ENCODE measurements around the gene SRSF4. TPM values are rescaled to one million over a fixed set of nuclear protein-coding genes. Genes with fewer than 3 reads are reported as not detected.

The SRSF4 gene
- total and polyA plus RNA-seq, 9 of the 15 experiments (the other 6 are each of a cell fraction or from before 2014, with no cell fraction given), result 15.9 to 132 (median 82.0) TPM

DNA sequence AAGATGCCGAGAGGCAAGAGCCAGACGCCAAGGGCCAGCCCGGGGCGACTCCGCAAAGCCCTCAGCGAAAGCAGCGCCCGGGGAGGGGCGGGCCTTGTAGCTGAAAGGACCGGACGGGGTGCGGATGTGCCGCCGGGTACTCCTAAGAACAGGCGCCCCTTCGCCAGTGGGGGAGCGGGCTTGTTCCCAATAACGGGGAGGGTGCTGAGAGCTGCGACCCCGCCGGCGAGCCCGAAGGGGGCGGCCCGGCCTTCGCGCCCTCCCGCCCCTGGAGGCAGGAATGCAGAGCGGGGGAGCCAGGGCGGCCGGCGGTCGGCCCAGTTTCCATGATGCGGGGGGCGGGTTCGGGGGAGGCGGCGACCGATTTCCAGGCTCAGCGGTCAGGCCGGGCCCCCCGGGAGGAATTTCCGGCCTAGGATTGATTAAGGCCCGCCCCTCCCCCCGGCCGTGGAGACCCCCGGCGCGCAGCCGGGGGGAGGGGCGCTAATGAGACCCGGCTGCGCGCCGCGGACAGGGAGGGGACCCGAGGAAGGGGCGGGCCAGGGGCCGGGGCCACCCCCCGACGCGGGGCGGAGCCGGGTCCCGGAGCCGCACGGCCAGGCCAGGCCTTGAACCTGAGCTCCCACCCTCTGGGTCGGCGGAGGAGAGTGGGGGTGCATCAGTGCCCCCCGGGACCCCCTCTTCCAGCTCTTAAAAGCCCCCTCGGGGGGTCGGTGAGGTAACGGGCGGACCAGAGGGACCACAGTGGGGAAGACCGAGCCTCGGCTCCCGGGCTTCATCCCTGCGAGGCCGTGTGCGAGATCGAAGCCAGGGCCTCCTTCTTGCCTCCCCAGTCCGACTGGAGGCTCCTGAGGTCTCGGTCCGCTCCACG, 57.1 kb downstream of the SRSF4 start:
- Histone ChIP-seq H4K20me1 (replicated peaks; ENCODE audit: control insufficient read depth, insufficient read depth, low read length) (no peaks in the 10 kb centered on the region), H3K4me2 (ENCODE audit: insufficient read depth, low read length) (peak overlapping the region; percentile 71), H3K27me3 (ENCODE audit: control insufficient read depth in 2 of 2, insufficient read depth in 2 of 2, low read length in 2 of 2) (no peaks in the 10 kb centered on the region), H3K9me3 (replicated peaks; ENCODE audit: control insufficient read depth, insufficient read depth, low read depth, low read length) (no peaks in the 10 kb centered on the region), H3K79me2 (ENCODE audit: control insufficient read depth, insufficient read depth, low read length) (no peaks in the 10 kb centered on the region), H2AFZ (ENCODE audit: low read depth, low read length) (peak overlapping the region; percentile 96), H3K9ac (ENCODE audit: insufficient read depth in 1 of 2, low read depth in 2 of 2, low read length in 2 of 2) (peak overlapping the region; percentile 52 to 88; a peak in 3 of 4 replicates), H3K9me1 (ENCODE audit: control insufficient read depth, insufficient read depth, low read length) (no peaks in the 10 kb centered on the region), H3K27ac (ENCODE audit: extremely low read depth, low read depth, low read length) (peak overlapping the region; percentile 60; the same call in 1 of the 3 replicates), H3K4me1 (replicated peaks in 1 of 2; ENCODE audit: control insufficient read depth in 2 of 2, insufficient read depth in 2 of 2, low read length in 2 of 2) (peaks cover 6 to 41% of the 10 kb centered on the region in 2 experiments; a peak in 4 of 5 replicates), H3K36me3 (ENCODE audit: control insufficient read depth, insufficient read depth, low read length) (peaks cover 6% of the 10 kb centered on the region; the same call in 2 of the 3 replicates), H3K4me3 (peak overlapping the region; percentile 67)
- 6% methylated on average over 34 of the region's 85 CpGs for WGBS (ENCODE audit: insufficient coverage, low coverage, missing lambda C conversion rate)
- ChIA-PET CTCF (ENCODE audit: low intra/inter-chr PET ratio) (no interaction called here), POLR2A (interaction anchor here (0.6 to 1.9 kb wide), 11 partner anchors 9 to 293 kb away, joined by 3 to 6 read pairs (median 4); partner anchors contain the start of gene SRSF4)
- no TSS peak for BruUV-seq (replicated peaks)
- intact Hi-C loops (cut with micrococcal nuclease), result no loop called here
- DNase-seq (ENCODE audit: extremely low read depth in 1 of 4, low spot score in 3 of 4) (peak; percentile 80 to 99 (median 97)), FAIRE-seq (peak; percentile 67), ATAC-seq (peak; percentile 97)
- in situ Hi-C loops (cut with MboI), result no loop called here
- no peak for TF ChIP-seq MBD2 (IDR thresholded peaks at IDR 0.05; ENCODE audit: borderline replicate concordance, low read depth)
- TF ChIP-seq HDAC2 (IDR thresholded peaks at IDR 0.05), result no peak
- TF ChIP-seq ZBTB12 (CRISPR knock-in tag; IDR thresholded peaks at IDR 0.05), result peak; percentile 37; the same call in 1 of the 2 replicates
- no peak for TF ChIP-seq ZNF79 (CRISPR knock-in tag; IDR thresholded peaks at IDR 0.05; ENCODE audit: low read depth)
- no peak; a peak in 2 of 4 replicates for TF ChIP-seq NRF1 (conservative IDR thresholded peaks at IDR 0.05 in 1 of 2, IDR thresholded peaks at IDR 0.05 in 1 of 2)
- no peak for TF ChIP-seq SMARCA5 (IDR thresholded peaks at IDR 0.05)
- TF ChIP-seq KLF13 (tag; IDR thresholded peaks at IDR 0.05; ENCODE audit: borderline replicate concordance, low read depth), result peak; percentile 60; the same call in 1 of the 2 replicates
- peak; percentile 6; the same call in 1 of the 2 replicates for TF ChIP-seq ZBTB33 (CRISPR knock-in tag; IDR thresholded peaks at IDR 0.05)
- TF ChIP-seq HBP1 (CRISPR knock-in tag; IDR thresholded peaks at IDR 0.05), result no peak
- TF ChIP-seq ETV1 (tag; conservative IDR thresholded peaks at IDR 0.05; ENCODE audit: low read depth), result no peak
- TF ChIP-seq TOE1 (IDR thresholded peaks at IDR 0.05; ENCODE audit: borderline replicate concordance), result 0 out of 2 replicates have a peak, but pooled peaks have one; percentile 19
- TF ChIP-seq TOE1 (CRISPR knock-in tag; IDR thresholded peaks at IDR 0.05; ENCODE audit: borderline replicate concordance, low read depth), result no peak
- no peak for TF ChIP-seq HDAC6 (IDR thresholded peaks at IDR 0.05; ENCODE audit: low read depth, low read length)
- no peak for TF ChIP-seq HOMEZ (CRISPR knock-in tag; IDR thresholded peaks at IDR 0.05)
- no peak for TF ChIP-seq PRMT5 (CRISPR knock-in tag; IDR thresholded peaks at IDR 0.05)

Data from K562 (cell line).